Kidney (tissue), 14 donors: ENCODE measurements around the gene INKA2. TPM values are rescaled to one million over a fixed set of nuclear protein-coding genes. Genes with fewer than 3 reads are reported as not detected.

ENCODE experiments used
- DNase-seq, 5 donors: peaks; one replicate each; pipeline ENCODE4 v3.0.0-alpha.2; 2013 to 2020
- FAIRE-seq: peaks from 2 replicates; lab custom pipeline; 2012; peaks lifted over from hg19 to GRCh38; lab: Jason Lieb, UNC
- H3K27ac ChIP-seq, 2 donors: one replicate each; pipeline ENCODE4 v1.7.0; 2013; ENCODE audit warnings: low read depth in 2 of 2, low read length in 2 of 2, inconsistent platforms in 1 of 2
- H3K27me3 ChIP-seq: one replicate; pipeline ENCODE4 v1.7.1; 2013; ENCODE audit warnings: low read length, inconsistent platforms; ENCODE audit not compliant: control insufficient read depth, insufficient read depth
- H3K36me3 ChIP-seq, 3 donors: one replicate each; pipeline versions ENCODE4 v1.7.0 to v1.7.1; 2013; ENCODE audit warnings: low read length in 3 of 3, control low read depth in 1 of 3, inconsistent platforms in 1 of 3; ENCODE audit not compliant: insufficient read depth in 3 of 3, control insufficient read depth in 2 of 3
- H3K4me1 ChIP-seq, 3 donors: one replicate each; pipeline versions ENCODE4 v1.7.0 to v1.7.1; 2013; ENCODE audit warnings: low read length in 3 of 3, inconsistent platforms in 1 of 3, low read depth in 1 of 3; ENCODE audit not compliant: control insufficient read depth in 2 of 3, insufficient read depth in 2 of 3
- H3K4me3 ChIP-seq, 3 donors: one replicate each; pipeline versions ENCODE4 v1.7.0 to v1.8.1; 2013; ENCODE audit warnings: low read length in 3 of 3, control low read depth in 1 of 3, inconsistent platforms in 1 of 3
- H3K9ac ChIP-seq, 3 donors: one replicate each; pipeline versions ENCODE4 v1.7.0 to v1.7.1; 2013; ENCODE audit warnings: low read length in 3 of 3, control low read depth in 1 of 3, inconsistent platforms in 1 of 3
- H3K9me3 ChIP-seq, 3 donors: one replicate each; pipeline versions ENCODE4 v1.7.0 to v1.7.1; 2013; ENCODE audit warnings: low read length in 3 of 3, control low read depth in 1 of 3, inconsistent platforms in 1 of 3; ENCODE audit not compliant: control insufficient read depth in 2 of 3, insufficient read depth in 1 of 3
- CTCF ChIP-seq: IDR thresholded peaks from 3 replicates; pipeline ENCODE4 v1.5.1; 2012; ENCODE audit warnings: mild to moderate bottlenecking, moderate library complexity, borderline replicate concordance; ENCODE audit not compliant: insufficient read depth; ENCODE audit errors: extremely low read depth
- intact Hi-C: fragments of 100-400 bp; cut with DNase I; formaldehyde crosslinking; loops from one replicate; pipeline ENCODE4 v1.11.1; 2022
- polyA plus RNA-seq: library from polyadenylated mRNA; stranded (reverse); fragments of 350-450 nt; fragmentation: Illumina TruSeq; extraction: RNeasy Lipid Tissue Mini Kit (QIAGEN cat#74804); gene quantifications from one replicate; pipeline ENCODE4 v1.2.3, GENCODE V29; 2014; ENCODE audit warnings: low read depth, low replicate concordance; ENCODE audit not compliant: insufficient read depth
- total RNA-seq: library from RNA; stranded (reverse); fragmentation: NEBNext Ultra II Directional; extraction: Animal tissue kit (Norgen Biotek cat#: 25700); gene quantifications from one replicate; pipeline ENCODE4 v1.2.1, GENCODE V29; 2021
- donor health status: control.
- donor health status: control.
- donor health status: control.
- donor health status: control.
- donor health status: control.
- donor health status: DM: yes; HTN: yes; CAD: no.
- donor health status: Normal renal cell carcinoma (clear cell type).

Gene INKA2
- total and polyA plus RNA-seq, 2 donors from 2014 or later = 3.5 to 5.6 TPM

- intact Hi-C loops = loop anchor here (10.0 kb wide), 2 partner anchors 241 to 271 kb away; no protein-coding TSS in a partner anchor
- FAIRE-seq = no peak
Measured at GRCh38 chr1:111756124-111756513, 16.9 kb upstream of the INKA2 start.

DNA sequence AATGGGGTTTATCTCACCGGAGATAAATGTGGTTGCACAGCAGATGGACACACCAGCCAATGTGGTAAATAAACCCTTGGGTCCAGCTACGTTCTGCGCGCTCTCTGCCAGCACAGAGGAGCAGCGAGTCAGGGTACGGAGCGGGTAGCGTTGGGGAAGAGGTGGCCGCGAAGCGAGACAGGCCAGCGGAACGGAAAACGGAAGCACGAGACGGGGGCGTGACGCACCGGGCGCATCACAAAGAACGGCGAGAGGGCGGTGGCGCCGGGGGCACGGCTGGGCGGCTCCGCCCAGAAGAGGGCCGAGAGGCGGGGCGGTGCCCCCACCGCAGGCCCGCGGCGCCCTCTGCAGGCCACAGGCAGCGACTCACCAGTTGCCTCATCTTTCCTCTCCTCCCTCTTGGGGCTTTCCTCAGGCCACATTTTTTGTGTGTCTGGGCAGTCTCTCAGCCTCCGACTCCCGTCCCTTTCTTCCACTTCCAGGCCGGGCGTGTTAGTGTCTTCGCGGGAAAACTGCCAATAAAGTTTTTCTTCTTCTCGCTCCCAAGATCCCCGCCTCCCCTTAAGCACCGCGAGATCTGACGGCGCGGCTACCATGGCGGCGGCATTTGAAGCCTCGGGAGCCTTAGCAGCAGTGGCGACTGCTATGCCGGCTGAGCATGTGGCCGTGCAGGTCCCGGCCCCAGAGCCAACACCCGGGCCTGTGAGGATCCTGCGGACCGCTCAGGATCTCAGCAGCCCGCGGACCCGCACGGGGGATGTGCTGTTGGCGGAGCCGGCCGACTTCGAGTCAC lies 16.3 kb upstream of the INKA2 start, which contains the start of gene DDX20:
Gene DDX20, plus strand, starts transcription at position 571 of the 793 bp plus-strand sequence. Its CDS starts 24 bp downstream, at position 595.
- H3K27ac ChIP-seq = peak within 1 kb of the TSS; percentile 82 to 87
- H3K4me1 ChIP-seq = peaks cover 3 to 8% (median 8%) of the 10 kb centered on the region in 3 donors
- peaks cover 2 to 11% (median 3%) of the 10 kb centered on the region in 3 donors for H3K36me3 ChIP-seq
- peak; percentile 71 for TF ChIP-seq CTCF
- peak; percentile 95 to 99 (median 97) for DNase-seq
- H3K27me3 ChIP-seq = no peaks in the 10 kb centered on the region
- H3K9me3 ChIP-seq = no peaks in the 10 kb centered on the region
- FAIRE-seq = no peak
- intact Hi-C loops = loop anchor here (10.0 kb wide), 2 partner anchors 241 to 271 kb away; no protein-coding TSS in a partner anchor
- peak within 1 kb of the TSS; percentile 59 to 95 (median 83) for H3K9ac ChIP-seq
- peak within 1 kb of the TSS; percentile 82 to 98 (median 85) for H3K4me3 ChIP-seq

More at GRCh38 chr1:111756124-111756513, 16.9 kb upstream of the INKA2 start:
- Histone ChIP-seq H3K9me3 (no peaks in the 10 kb centered on the region), H3K27me3 (no peaks in the 10 kb centered on the region), H3K27ac (peak overlapping the region; percentile 82 to 87), H3K9ac (peak overlapping the region; percentile 4 to 59 (median 26)), H3K36me3 (peaks cover 2 to 17% (median 7%) of the 10 kb centered on the region in 3 donors), H3K4me1 (peaks cover 3 to 8% (median 8%) of the 10 kb centered on the region in 3 donors), H3K4me3 (peak overlapping the region; percentile 82 to 98 (median 85))
- no peak for TF ChIP-seq CTCF
- peak in 1 of 5 donors; percentile 30 for DNase-seq

GRCh38 chr1:111754984-111755330 lies 15.8 kb upstream of the INKA2 start:
- Histone ChIP-seq H3K4me1 (peaks cover 3 to 8% (median 8%) of the 10 kb centered on the region in 3 donors), H3K9ac (peak overlapping the region; percentile 59 to 95 (median 83)), H3K4me3 (peak overlapping the region; percentile 82 to 98 (median 85)), H3K27me3 (no peaks in the 10 kb centered on the region), H3K9me3 (no peaks in the 10 kb centered on the region), H3K36me3 (peaks cover 2 to 5% (median 2%) of the 10 kb centered on the region in 3 donors), H3K27ac (peak overlapping the region; percentile 82 to 87)
- FAIRE-seq = no peak
- DNase-seq = peak; percentile 74 to 89 (median 85)
- TF ChIP-seq CTCF = no peak
- intact Hi-C loops = loop anchor here (10.0 kb wide), 2 partner anchors 240 to 270 kb away; no protein-coding TSS in a partner anchor
